IPS DF 4.7 (cell line): Measurements from ENCODE around the gene PNMA6E.

Source experiments
- DNase-seq: peaks from one replicate; pipeline ENCODE4 v3.0.0-alpha.2; 2013; ENCODE audit warnings: low spot score; ENCODE audit errors: extremely low read depth

Gene PNMA6E

GRCh38 chrX:153401133-153401764 lies at the start of gene PNMA6E:
TSS of gene PNMA6E (minus strand) at chrX:153401350. CDS start at chrX:153398849, 2,501 bp downstream.
- no peak for DNase-seq

- DNase-seq = no peak
These were observed 49.8 kb upstream of the PNMA6E start for GRCh38 chrX:153450949-153451277.

- no peak for DNase-seq
These were observed 49.2 kb upstream of the PNMA6E start for GRCh38 chrX:153450114-153450948.

- DNase-seq = no peak
These were observed 48.4 kb upstream of the PNMA6E start for GRCh38 chrX:153449368-153450113.

GRCh38 chrX:153448556-153449367 lies 47.6 kb upstream of the PNMA6E start:
- DNase-seq = no peak

DNA sequence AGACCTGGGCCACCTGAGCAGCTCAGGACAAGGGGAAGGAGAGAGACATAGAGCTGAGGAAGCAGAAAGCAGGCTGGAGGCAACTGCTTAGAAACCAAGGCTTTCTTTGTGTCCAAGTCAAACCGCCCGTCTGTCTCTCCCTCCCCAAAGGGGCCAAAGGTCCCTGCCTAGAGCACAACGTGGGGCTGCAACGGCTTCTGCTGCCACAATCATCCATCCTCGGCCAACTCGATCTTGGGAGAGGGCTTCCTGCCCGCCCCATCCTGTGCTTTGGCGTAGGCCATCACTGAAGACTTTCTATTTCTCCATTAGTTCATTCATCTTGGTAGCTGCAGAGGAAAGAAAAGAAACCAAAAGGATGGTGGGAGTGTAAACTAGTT lies 46.4 kb upstream of the PNMA6E start:
- DNase-seq = no peak

- no peak for DNase-seq
These were observed 45.9 kb upstream of the PNMA6E start for GRCh38 chrX:153446950-153447580.

DNA sequence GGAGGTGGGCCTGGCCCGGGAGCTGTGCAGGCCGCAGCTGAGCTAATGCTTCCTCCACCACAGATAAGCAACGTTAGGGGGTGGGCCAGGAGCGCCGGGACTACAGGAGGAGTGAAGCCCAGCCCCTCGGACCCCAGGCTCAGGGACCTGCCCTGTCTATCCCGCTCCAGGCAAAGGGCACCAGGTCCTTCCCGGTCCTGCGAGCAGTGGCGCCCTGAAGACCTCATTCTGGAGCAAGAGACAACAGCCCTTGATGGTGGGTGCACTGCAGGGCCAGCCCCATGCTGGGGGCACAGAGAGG lies 45.4 kb upstream of the PNMA6E start:
- no peak for DNase-seq

GRCh38 chrX:153445856-153446635 lies 44.9 kb upstream of the PNMA6E start, which contains the start of gene TREX2:
TSS of gene TREX2 (minus strand) at chrX:153446056. CDS start at chrX:153445430, 626 bp downstream.
- no peak for DNase-seq

DNA sequence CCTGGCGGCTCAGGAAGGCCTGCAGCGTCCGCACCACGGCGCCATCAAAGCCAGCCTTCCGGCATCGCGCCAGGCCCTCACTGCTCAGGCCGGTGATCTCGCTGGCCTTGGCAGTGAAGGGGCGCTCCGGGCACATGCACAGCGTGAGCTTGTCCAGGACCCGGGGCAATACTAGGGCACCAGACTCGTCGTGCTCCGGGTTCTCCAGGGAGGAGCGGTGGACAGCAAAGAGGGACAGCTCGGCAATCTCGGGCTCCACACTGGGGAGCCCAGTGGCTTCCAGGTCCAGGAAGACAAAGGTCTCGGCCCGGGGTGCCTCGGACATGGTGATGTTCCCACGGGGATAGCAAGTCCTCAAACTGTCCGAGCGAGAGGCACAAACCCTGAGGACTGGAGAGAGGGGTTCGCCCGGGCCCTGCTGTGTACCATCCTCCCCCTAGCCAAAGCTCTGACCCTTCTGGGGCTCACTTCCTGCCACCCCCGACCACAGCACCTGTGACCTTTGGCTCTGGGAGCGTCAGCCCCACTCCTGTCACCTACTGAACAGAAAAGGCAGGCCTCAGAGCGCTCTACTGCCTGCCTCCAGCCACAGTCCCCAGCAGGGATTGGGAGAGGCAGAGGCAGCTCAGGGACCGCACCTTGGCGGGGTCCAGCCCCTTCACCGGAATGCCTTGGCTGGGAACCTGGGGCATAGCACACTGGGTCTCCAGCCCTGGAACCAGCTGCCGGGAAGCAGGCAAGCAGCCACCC lies 44.1 kb upstream of the PNMA6E start:
- DNase-seq = no peak

- no peak for DNase-seq
These were observed 43.3 kb upstream of the PNMA6E start for GRCh38 chrX:153444333-153445011.

GRCh38 chrX:153443476-153444332 lies 42.6 kb upstream of the PNMA6E start:
- no peak for DNase-seq

GRCh38 chrX:153442463-153442862 lies 41.3 kb upstream of the PNMA6E start:
- DNase-seq = no peak

- no peak for DNase-seq
These were observed 40.8 kb upstream of the PNMA6E start for GRCh38 chrX:153441981-153442380.

GRCh38 chrX:153441296-153441695 lies 40.1 kb upstream of the PNMA6E start:
- no peak for DNase-seq

GRCh38 chrX:153440556-153441135 lies 39.5 kb upstream of the PNMA6E start:
- no peak for DNase-seq

GRCh38 chrX:153439977-153440376 lies 38.8 kb upstream of the PNMA6E start:
- DNase-seq = no peak

- DNase-seq = no peak
These were observed 37.4 kb upstream of the PNMA6E start for GRCh38 chrX:153438532-153438931.
